Common myeloid progenitor, CD34-positive (primary cell): ENCODE data around the gene SLC29A1.

Experiments used
- CTCF ChIA-PET: fragments of 350-600 bp; sonication (Branson Sonifier 250); formaldehyde crosslinking; loops from one replicate; lab custom pipeline; 2021; ENCODE audit warnings: antibody characterized with exemption; lab: Charles Lee
- POLR2A ChIA-PET: fragments of 350-600 bp; sonication (Branson Sonifier 250); formaldehyde crosslinking; loops from one replicate; lab custom pipeline; 2021; ENCODE audit warnings: antibody characterized with exemption; lab: Charles Lee
- DNase-seq, 3 donors: peaks; one replicate each; pipeline versions ENCODE4 v3.0.0 to v3.0.0-alpha.2; 2013
- H3K27ac ChIP-seq, 2 experiments: 1 replicate in 1 of 2; 2 replicates in 1 of 2; pipeline ENCODE4 v1.7.0; 2013; ENCODE audit warnings: inconsistent platforms in 2 of 2, low read length in 2 of 2, mild to moderate bottlenecking in 2 of 2, low read depth in 1 of 2, moderate library complexity in 1 of 2; ENCODE audit not compliant: severe bottlenecking in 2 of 2, insufficient read depth in 1 of 2, poor library complexity in 1 of 2
- H3K27me3 ChIP-seq, 5 experiments: replicated peaks in 2 of 5; 1 replicate in 3 of 5; 2 replicates in 2 of 5; pipeline versions ENCODE4 v1.6.1 to v1.7.0; 2013; ENCODE audit warnings: low read length in 4 of 5, mild to moderate bottlenecking in 2 of 5, moderate library complexity in 2 of 5, inconsistent platforms in 1 of 5; ENCODE audit not compliant: insufficient read depth in 5 of 5, control insufficient read depth in 4 of 5
- H3K36me3 ChIP-seq, 4 experiments: 1 replicate in 2 of 4; 2 replicates in 2 of 4; pipeline versions ENCODE4 v1.6.1 to v1.7.0; 2013; ENCODE audit warnings: low read length in 3 of 4, control low read depth in 1 of 4, mild to moderate bottlenecking in 1 of 4; ENCODE audit not compliant: control insufficient read depth in 4 of 4, insufficient read depth in 4 of 4
- H3K4me1 ChIP-seq, 4 experiments: 1 replicate in 3 of 4; 2 replicates in 1 of 4; pipeline versions ENCODE4 v1.6.1 to v1.7.1; 2013; ENCODE audit warnings: low read length in 3 of 4, mild to moderate bottlenecking in 3 of 4, control low read depth in 1 of 4, inconsistent platforms in 1 of 4, moderate library complexity in 1 of 4; ENCODE audit not compliant: control insufficient read depth in 4 of 4, insufficient read depth in 4 of 4; ENCODE audit errors: control extremely low read depth in 1 of 4
- H3K4me3 ChIP-seq, 7 experiments: 1 replicate in 4 of 7; 2 replicates in 3 of 7; pipeline versions ENCODE4 v1.5.1 to v1.7.0; 2013; ENCODE audit warnings: mild to moderate bottlenecking in 7 of 7, low read length in 6 of 7, moderate library complexity in 6 of 7, inconsistent platforms in 2 of 7, low read depth in 2 of 7, control low read depth in 1 of 7; ENCODE audit not compliant: insufficient read depth in 4 of 7, control insufficient read depth in 1 of 7; ENCODE audit errors: extremely low read depth in 1 of 7
- H3K9me3 ChIP-seq, 5 experiments: 1 replicate in 4 of 5; 2 replicates in 1 of 5; pipeline versions ENCODE4 v1.6.1 to v1.7.1; 2013; ENCODE audit warnings: low read length in 4 of 5, mild to moderate bottlenecking in 2 of 5, inconsistent platforms in 1 of 5, low read depth in 1 of 5, moderate library complexity in 1 of 5; ENCODE audit not compliant: control insufficient read depth in 4 of 5, insufficient read depth in 2 of 5; ENCODE audit errors: control extremely low read depth in 1 of 5
- WGBS: methylation state at CpG from one replicate; pipeline ENCODE4 v1.1.5; 2013; ENCODE audit not compliant: insufficient coverage; 5-methylcytosine and 5-hydroxymethylcytosine counted together

SLC29A1 gene

GRCh38 chr6:44271914-44272313, 48.5 kb downstream of the SLC29A1 start:
- DNase-seq = no peak
- Histone ChIP-seq H3K27ac (no peak overlapping the region), H3K9me3 (peaks cover 0 to 4% (median 0%) of the 10 kb centered on the region in 5 experiments), H3K36me3 (no peaks in the 10 kb centered on the region), H3K4me3 (no peak overlapping the region), H3K4me1 (peaks cover 0 to 21% (median 10%) of the 10 kb centered on the region in 4 experiments), H3K27me3 (peaks cover 3 to 77% (median 40%) of the 10 kb centered on the region in 5 experiments)
- POLR2A ChIA-PET = no interaction called here
- WGBS = 93% methylated on average over 2 of the region's 3 CpGs
- CTCF ChIA-PET = interaction anchor here (0.7 to 11.0 kb wide), 2 partner anchors 32 to 64 kb away, joined by 3 to 202 read pairs; no protein-coding TSS in a partner anchor

GRCh38 chr6:44272529-44272928, 49.1 kb downstream of the SLC29A1 start:
- H3K4me3 ChIP-seq = no peak overlapping the region
- peaks cover 3 to 83% (median 46%) of the 10 kb centered on the region in 5 experiments for H3K27me3 ChIP-seq
- POLR2A ChIA-PET = no interaction called here
- peaks cover 0 to 21% (median 10%) of the 10 kb centered on the region in 4 experiments for H3K4me1 ChIP-seq
- DNase-seq = no peak
- peaks cover 0 to 4% (median 0%) of the 10 kb centered on the region in 5 experiments for H3K9me3 ChIP-seq
- H3K27ac ChIP-seq = no peak overlapping the region
- 92% methylated on average over 3 of the region's 3 CpGs for WGBS
- CTCF ChIA-PET = interaction anchor here (11.0 kb wide), 1 partner anchor 31 kb away, joined by 202 read pairs; no protein-coding TSS in a partner anchor
- no peaks in the 10 kb centered on the region for H3K36me3 ChIP-seq

GRCh38 chr6:44272999-44273566, 49.7 kb downstream of the SLC29A1 start:
- Histone ChIP-seq H3K4me3 (no peak overlapping the region), H3K27me3 (peaks cover 3 to 88% (median 49%) of the 10 kb centered on the region in 5 experiments), H3K36me3 (no peaks in the 10 kb centered on the region), H3K4me1 (peaks cover 0 to 21% (median 10%) of the 10 kb centered on the region in 4 experiments), H3K27ac (no peak overlapping the region), H3K9me3 (peaks cover 0 to 4% (median 0%) of the 10 kb centered on the region in 5 experiments)
- no peak for DNase-seq
- WGBS = 93% methylated on average over 20 of the region's 23 CpGs
- ChIA-PET CTCF (interaction anchor here (1.1 to 11.0 kb wide), 2 partner anchors 31 to 63 kb away, joined by 3 to 202 read pairs; no protein-coding TSS in a partner anchor), POLR2A (no interaction called here)

- Histone ChIP-seq H3K27ac (no peak overlapping the region), H3K27me3 (peaks cover 3 to 89% (median 49%) of the 10 kb centered on the region in 5 experiments)
- no CpG with 5 or more reads among the region's 1 CpG for WGBS
Observed at GRCh38 chr6:44273617-44274016, 50.2 kb downstream of the SLC29A1 start.

GRCh38 chr6:44275271-44275748, 51.9 kb downstream of the SLC29A1 start:
- WGBS = 85% methylated on average over 51 of the region's 59 CpGs

More at GRCh38 chr6:44273617-44274016, 50.2 kb downstream of the SLC29A1 start:
- Histone ChIP-seq H3K36me3 (no peaks in the 10 kb centered on the region), H3K4me1 (peaks cover 0 to 21% (median 10%) of the 10 kb centered on the region in 4 experiments), H3K4me3 (no peak overlapping the region), H3K9me3 (peaks cover 0 to 4% (median 0%) of the 10 kb centered on the region in 5 experiments)
- ChIA-PET CTCF (interaction anchor here (1.0 to 11.0 kb wide), 3 partner anchors 30 to 62 kb away, joined by 3 to 202 read pairs (median 3); no protein-coding TSS in a partner anchor), POLR2A (no interaction called here)
- no peak for DNase-seq

GRCh38 chr6:44275749-44276648, 52.6 kb downstream of the SLC29A1 start:
- H3K9me3 ChIP-seq = peaks cover 0 to 4% (median 0%) of the 10 kb centered on the region in 5 experiments
- 12% methylated on average over 94 of the region's 109 CpGs for WGBS
- ChIA-PET CTCF (interaction anchor here (0.9 to 11.0 kb wide), 2 partner anchors 28 to 37 kb away, joined by 4 to 202 read pairs; partner anchors contain the start of gene AARS2), POLR2A (no interaction called here)
- peak in 2 of 3 donors; percentile 59 to 69 for DNase-seq
- peaks cover 0 to 14% (median 8%) of the 10 kb centered on the region in 4 experiments for H3K4me1 ChIP-seq
- H3K4me3 ChIP-seq = peak overlapping the region in 3 of 7 experiments; percentile 52 to 61 (median 53)
- H3K27me3 ChIP-seq = peaks cover 0 to 78% (median 46%) of the 10 kb centered on the region in 5 experiments
- H3K36me3 ChIP-seq = no peaks in the 10 kb centered on the region
- H3K27ac ChIP-seq = no peak overlapping the region

More at GRCh38 chr6:44275271-44275748, 51.9 kb downstream of the SLC29A1 start:
- peaks cover 0 to 17% (median 8%) of the 10 kb centered on the region in 4 experiments for H3K4me1 ChIP-seq
- no peak for DNase-seq
- H3K9me3 ChIP-seq = peaks cover 0 to 4% (median 0%) of the 10 kb centered on the region in 5 experiments
- no peaks in the 10 kb centered on the region for H3K36me3 ChIP-seq
- H3K27me3 ChIP-seq = peaks cover 0 to 81% (median 42%) of the 10 kb centered on the region in 5 experiments
- no peak overlapping the region for H3K27ac ChIP-seq
- ChIA-PET CTCF (interaction anchor here (0.9 to 11.0 kb wide), 2 partner anchors 28 to 38 kb away, joined by 4 to 202 read pairs; partner anchors contain the start of gene AARS2), POLR2A (no interaction called here)
- H3K4me3 ChIP-seq = peak overlapping the region in 2 of 7 experiments; percentile 52 to 61
